GM23338 (cell line): Measurements from ENCODE around the gene SPATA31D3. TPM values are rescaled to one million over a fixed set of nuclear protein-coding genes. Genes with fewer than 3 reads are reported as not detected.

Source experiments
- ATAC-seq: fragments of 200-7000 bp; cut with Tn5 transposase; 3 replicates; pipeline ENCODE4 v1.9.1; 2020
- DNase-seq: peaks from one replicate; pipeline ENCODE4 v3.0.0-alpha.2; 2015; ENCODE audit warnings: low spot score
- H2AFZ ChIP-seq: fragments of 200-600 bp; sonication (generic); 2 replicates; pipeline ENCODE4 v1.8.0; 2016; ENCODE audit warnings: antibody characterized with exemption, mild to moderate bottlenecking, moderate library complexity
- H3F3A ChIP-seq: fragments of 200-600 bp; sonication (generic); replicated peaks from 2 replicates; pipeline ENCODE4 v1.8.0; 2017; ENCODE audit warnings: antibody characterized with exemption, mixed run types, low read depth
- H3K27ac ChIP-seq: fragments of 200-600 bp; sonication (generic); 2 replicates; pipeline ENCODE4 v1.6.1; 2016; ENCODE audit warnings: low read depth
- H3K27me3 ChIP-seq: fragments of 200-600 bp; sonication (generic); 2 replicates; pipeline ENCODE4 v1.8.0; 2016; ENCODE audit warnings: mild to moderate bottlenecking, mixed run types, moderate library complexity; ENCODE audit not compliant: insufficient read depth
- H3K36me3 ChIP-seq: fragments of 200-600 bp; sonication (generic); 2 replicates; pipeline ENCODE4 v1.8.0; 2016; ENCODE audit warnings: mild to moderate bottlenecking; ENCODE audit not compliant: insufficient read depth
- H3K4me1 ChIP-seq: fragments of 200-600 bp; sonication (generic); 2 replicates; pipeline ENCODE4 v1.8.0; 2016; ENCODE audit warnings: mild to moderate bottlenecking, moderate library complexity; ENCODE audit not compliant: insufficient read depth
- H3K4me2 ChIP-seq: fragments of 200-600 bp; sonication (generic); 2 replicates; pipeline ENCODE4 v1.7.1; 2017; ENCODE audit warnings: mixed run types
- H3K4me3 ChIP-seq: fragments of 200-600 bp; sonication (generic); 2 replicates; pipeline ENCODE4 v1.6.1; 2016; ENCODE audit warnings: mixed run types
- H3K79me2 ChIP-seq: fragments of 200-600 bp; sonication (generic); replicated peaks from 2 replicates; pipeline ENCODE4 v1.8.0; 2017; ENCODE audit warnings: mild to moderate bottlenecking; ENCODE audit not compliant: insufficient read depth
- H3K9me2 ChIP-seq: fragments of 200-600 bp; sonication (generic); 2 replicates; pipeline ENCODE4 v1.8.0; 2017; ENCODE audit not compliant: insufficient read depth
- H4K20me1 ChIP-seq: fragments of 200-600 bp; sonication (generic); replicated peaks from 2 replicates; pipeline ENCODE4 v1.8.0; 2017; ENCODE audit warnings: mild to moderate bottlenecking; ENCODE audit not compliant: insufficient read depth
- H3K27ac Mint-ChIP-seq: 2 replicates; pipeline ENCODE4 v1.8.0; 2020; ENCODE audit warnings: inconsistent platforms, mild to moderate bottlenecking, moderate library complexity, mixed read lengths
- H3K27me3 Mint-ChIP-seq: 3 replicates; pipeline ENCODE4 v1.8.0; 2022; ENCODE audit warnings: low read depth, mild to moderate bottlenecking, moderate library complexity, mixed read lengths, inconsistent platforms; ENCODE audit not compliant: insufficient read depth, poor library complexity
- H3K36me3 Mint-ChIP-seq: 3 replicates; pipeline ENCODE4 v1.8.0; 2021; ENCODE audit warnings: low read depth, mild to moderate bottlenecking, inconsistent platforms, moderate library complexity, mixed read lengths
- H3K4me1 Mint-ChIP-seq: 3 replicates; pipeline ENCODE4 v1.8.0; 2020; ENCODE audit warnings: mild to moderate bottlenecking, inconsistent platforms, mixed read lengths
- H3K4me3 Mint-ChIP-seq: 3 replicates; pipeline ENCODE4 v1.8.0; 2021; ENCODE audit warnings: moderate library complexity, mild to moderate bottlenecking, inconsistent platforms, mixed read lengths
- H3K9me3 Mint-ChIP-seq: 3 replicates; pipeline ENCODE4 v1.8.0; 2020; ENCODE audit warnings: moderate library complexity, mild to moderate bottlenecking, inconsistent platforms, mixed read lengths
- CREB1 ChIP-seq: fragments of 250-450 bp; sonication (Bioruptor Pico); IDR thresholded peaks from 2 replicates; pipeline ENCODE4 v1.5.0; 2020; ENCODE audit warnings: low read depth, mild to moderate bottlenecking, moderate library complexity
- EZH2 ChIP-seq: fragments of 200-600 bp; sonication (generic); IDR thresholded peaks from one replicate; pipeline ENCODE4 v1.8.0; 2017; ENCODE audit warnings: antibody characterized with exemption, mild to moderate bottlenecking, low read depth; ENCODE audit not compliant: unreplicated experiment
- EZH2phosphoT487 ChIP-seq: fragments of 200-600 bp; sonication (generic); IDR thresholded peaks from one replicate; pipeline ENCODE4 v1.8.1; 2018; ENCODE audit warnings: antibody characterized with exemption; ENCODE audit not compliant: unreplicated experiment
- JUNB ChIP-seq: IDR thresholded peaks from one replicate; pipeline ENCODE4 v1.6.1; 2016; ENCODE audit warnings: antibody characterized with exemption; ENCODE audit not compliant: unreplicated experiment
- NANOG ChIP-seq: IDR thresholded peaks from 2 replicates; pipeline ENCODE4 v1.6.1; 2016; ENCODE audit warnings: antibody characterized with exemption, borderline replicate concordance
- POLR2AphosphoS5 ChIP-seq: IDR thresholded peaks from 2 replicates; pipeline ENCODE4 v1.6.1; 2016; ENCODE audit warnings: antibody characterized with exemption, low read depth
- STAT1 ChIP-seq: IDR thresholded peaks from one replicate; pipeline ENCODE4 v1.6.1; 2016; ENCODE audit warnings: antibody characterized with exemption; ENCODE audit not compliant: unreplicated experiment
- ZNF114 ChIP-seq: fragments of 250-450 bp; sonication (Bioruptor Pico); IDR thresholded peaks from 2 replicates; pipeline ENCODE4 v1.5.0; 2020; ENCODE audit warnings: mild to moderate bottlenecking, moderate library complexity
- ZNF331 ChIP-seq: fragments of 250-450 bp; sonication (Bioruptor Pico); IDR thresholded peaks from 2 replicates; pipeline ENCODE4 v1.5.0; 2020; ENCODE audit warnings: low read depth, mild to moderate bottlenecking, moderate library complexity
- polyA plus RNA-seq: library from polyadenylated mRNA; unstranded; fragments of >200 nt; fragmentation: Nextera tagmentation; extraction: Ambion mirVana; gene quantifications from 2 replicates; pipeline ENCODE4 v1.2.1, GENCODE V29; 2016
- total RNA-seq: library from RNA; depleted of rRNA; stranded (reverse); fragments of >200 nt; shearing (Covaris generic); gene quantifications from 2 replicates; pipeline ENCODE4 v1.2.3, GENCODE V29; 2014
- TF ChIP-seq, protein P1 (sequence below), 2 experiments: fragments of 200-600 bp in 1 of 2; sonication (generic) in 1 of 2; conservative IDR thresholded peaks; 2 replicates each; pipeline versions ENCODE4 v1.5.1 to v1.6.1; 2016 to 2017; ENCODE audit warnings: antibody characterized with exemption in 2 of 2, low read depth in 2 of 2, mild to moderate bottlenecking in 2 of 2, moderate library complexity in 1 of 2
- TF ChIP-seq, protein P2 (sequence below): fragments of 250-450 bp; sonication (Bioruptor Pico); IDR thresholded peaks from 2 replicates; pipeline ENCODE4 v1.5.0; 2020; ENCODE audit warnings: mild to moderate bottlenecking, moderate library complexity
- TF ChIP-seq, protein P3 (sequence below): IDR thresholded peaks from one replicate; pipeline ENCODE4 v1.6.1; 2018; ENCODE audit warnings: antibody characterized with exemption; ENCODE audit not compliant: unreplicated experiment
- TF ChIP-seq, protein P4 (sequence below): IDR thresholded peaks from 2 replicates; pipeline ENCODE4 v1.6.1; 2016; ENCODE audit warnings: antibody characterized with exemption

The SPATA31D3 gene
- total and polyA plus RNA-seq, 2 experiments from 2014 or later = not detected

DNA sequence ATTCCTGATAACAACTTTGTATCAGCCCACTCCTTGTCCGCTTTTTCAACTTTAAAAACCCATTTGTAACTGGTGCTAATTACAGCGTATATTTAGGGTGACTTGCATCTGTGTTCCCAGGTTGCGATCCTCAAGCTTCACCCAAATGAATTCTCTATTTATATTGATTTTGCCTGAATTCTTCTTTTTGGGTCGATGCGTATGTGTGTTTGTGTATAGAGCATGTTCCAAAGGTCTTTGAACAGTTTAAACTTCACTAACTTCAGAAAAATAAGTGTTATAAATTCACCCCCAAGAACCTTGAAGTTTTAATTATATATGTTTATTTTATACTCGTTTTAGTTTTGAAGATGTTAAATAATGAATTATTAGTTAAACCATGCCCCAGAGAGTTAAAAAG is 31.2 kb upstream of the SPATA31D3 start:
- no peaks in the 10 kb centered on the region for H3K4me1 ChIP-seq
- Mint-ChIP-seq H3K27me3 (no peaks in the 10 kb centered on the region), H3K4me1 (no peaks in the 10 kb centered on the region), H3K27ac (no peak overlapping the region), H3K4me3 (no peak overlapping the region), H3K36me3 (no peaks in the 10 kb centered on the region), H3K9me3 (no peaks in the 10 kb centered on the region)
- H3K4me2 ChIP-seq = no peak overlapping the region
- H3K4me3 ChIP-seq = no peak overlapping the region
- no peaks in the 10 kb centered on the region for H4K20me1 ChIP-seq
- H3K27me3 ChIP-seq = no peaks in the 10 kb centered on the region
- no peaks in the 10 kb centered on the region for H3K79me2 ChIP-seq
- H3K9me2 ChIP-seq = peaks cover 15% of the 10 kb centered on the region
- no peak overlapping the region for H3K27ac ChIP-seq
- H3F3A ChIP-seq = no peaks in the 10 kb centered on the region
- TF ChIP-seq JUNB (no peak), CREB1 (no peak), NANOG (no peak), EZH2 (no peak), ZNF114 (CRISPR knock-in tag) (no peak), EZH2phosphoT487 (no peak), ZNF331 (CRISPR knock-in tag) (no peak), STAT1 (no peak), POLR2AphosphoS5 (no peak)
- TF ChIP-seq, protein P1, sequence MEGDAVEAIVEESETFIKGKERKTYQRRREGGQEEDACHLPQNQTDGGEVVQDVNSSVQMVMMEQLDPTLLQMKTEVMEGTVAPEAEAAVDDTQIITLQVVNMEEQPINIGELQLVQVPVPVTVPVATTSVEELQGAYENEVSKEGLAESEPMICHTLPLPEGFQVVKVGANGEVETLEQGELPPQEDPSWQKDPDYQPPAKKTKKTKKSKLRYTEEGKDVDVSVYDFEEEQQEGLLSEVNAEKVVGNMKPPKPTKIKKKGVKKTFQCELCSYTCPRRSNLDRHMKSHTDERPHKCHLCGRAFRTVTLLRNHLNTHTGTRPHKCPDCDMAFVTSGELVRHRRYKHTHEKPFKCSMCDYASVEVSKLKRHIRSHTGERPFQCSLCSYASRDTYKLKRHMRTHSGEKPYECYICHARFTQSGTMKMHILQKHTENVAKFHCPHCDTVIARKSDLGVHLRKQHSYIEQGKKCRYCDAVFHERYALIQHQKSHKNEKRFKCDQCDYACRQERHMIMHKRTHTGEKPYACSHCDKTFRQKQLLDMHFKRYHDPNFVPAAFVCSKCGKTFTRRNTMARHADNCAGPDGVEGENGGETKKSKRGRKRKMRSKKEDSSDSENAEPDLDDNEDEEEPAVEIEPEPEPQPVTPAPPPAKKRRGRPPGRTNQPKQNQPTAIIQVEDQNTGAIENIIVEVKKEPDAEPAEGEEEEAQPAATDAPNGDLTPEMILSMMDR (conservative IDR thresholded peaks at IDR 0.05; ENCODE audit: low read depth in 2 of 2) = no peak
- TF ChIP-seq, protein P2, sequence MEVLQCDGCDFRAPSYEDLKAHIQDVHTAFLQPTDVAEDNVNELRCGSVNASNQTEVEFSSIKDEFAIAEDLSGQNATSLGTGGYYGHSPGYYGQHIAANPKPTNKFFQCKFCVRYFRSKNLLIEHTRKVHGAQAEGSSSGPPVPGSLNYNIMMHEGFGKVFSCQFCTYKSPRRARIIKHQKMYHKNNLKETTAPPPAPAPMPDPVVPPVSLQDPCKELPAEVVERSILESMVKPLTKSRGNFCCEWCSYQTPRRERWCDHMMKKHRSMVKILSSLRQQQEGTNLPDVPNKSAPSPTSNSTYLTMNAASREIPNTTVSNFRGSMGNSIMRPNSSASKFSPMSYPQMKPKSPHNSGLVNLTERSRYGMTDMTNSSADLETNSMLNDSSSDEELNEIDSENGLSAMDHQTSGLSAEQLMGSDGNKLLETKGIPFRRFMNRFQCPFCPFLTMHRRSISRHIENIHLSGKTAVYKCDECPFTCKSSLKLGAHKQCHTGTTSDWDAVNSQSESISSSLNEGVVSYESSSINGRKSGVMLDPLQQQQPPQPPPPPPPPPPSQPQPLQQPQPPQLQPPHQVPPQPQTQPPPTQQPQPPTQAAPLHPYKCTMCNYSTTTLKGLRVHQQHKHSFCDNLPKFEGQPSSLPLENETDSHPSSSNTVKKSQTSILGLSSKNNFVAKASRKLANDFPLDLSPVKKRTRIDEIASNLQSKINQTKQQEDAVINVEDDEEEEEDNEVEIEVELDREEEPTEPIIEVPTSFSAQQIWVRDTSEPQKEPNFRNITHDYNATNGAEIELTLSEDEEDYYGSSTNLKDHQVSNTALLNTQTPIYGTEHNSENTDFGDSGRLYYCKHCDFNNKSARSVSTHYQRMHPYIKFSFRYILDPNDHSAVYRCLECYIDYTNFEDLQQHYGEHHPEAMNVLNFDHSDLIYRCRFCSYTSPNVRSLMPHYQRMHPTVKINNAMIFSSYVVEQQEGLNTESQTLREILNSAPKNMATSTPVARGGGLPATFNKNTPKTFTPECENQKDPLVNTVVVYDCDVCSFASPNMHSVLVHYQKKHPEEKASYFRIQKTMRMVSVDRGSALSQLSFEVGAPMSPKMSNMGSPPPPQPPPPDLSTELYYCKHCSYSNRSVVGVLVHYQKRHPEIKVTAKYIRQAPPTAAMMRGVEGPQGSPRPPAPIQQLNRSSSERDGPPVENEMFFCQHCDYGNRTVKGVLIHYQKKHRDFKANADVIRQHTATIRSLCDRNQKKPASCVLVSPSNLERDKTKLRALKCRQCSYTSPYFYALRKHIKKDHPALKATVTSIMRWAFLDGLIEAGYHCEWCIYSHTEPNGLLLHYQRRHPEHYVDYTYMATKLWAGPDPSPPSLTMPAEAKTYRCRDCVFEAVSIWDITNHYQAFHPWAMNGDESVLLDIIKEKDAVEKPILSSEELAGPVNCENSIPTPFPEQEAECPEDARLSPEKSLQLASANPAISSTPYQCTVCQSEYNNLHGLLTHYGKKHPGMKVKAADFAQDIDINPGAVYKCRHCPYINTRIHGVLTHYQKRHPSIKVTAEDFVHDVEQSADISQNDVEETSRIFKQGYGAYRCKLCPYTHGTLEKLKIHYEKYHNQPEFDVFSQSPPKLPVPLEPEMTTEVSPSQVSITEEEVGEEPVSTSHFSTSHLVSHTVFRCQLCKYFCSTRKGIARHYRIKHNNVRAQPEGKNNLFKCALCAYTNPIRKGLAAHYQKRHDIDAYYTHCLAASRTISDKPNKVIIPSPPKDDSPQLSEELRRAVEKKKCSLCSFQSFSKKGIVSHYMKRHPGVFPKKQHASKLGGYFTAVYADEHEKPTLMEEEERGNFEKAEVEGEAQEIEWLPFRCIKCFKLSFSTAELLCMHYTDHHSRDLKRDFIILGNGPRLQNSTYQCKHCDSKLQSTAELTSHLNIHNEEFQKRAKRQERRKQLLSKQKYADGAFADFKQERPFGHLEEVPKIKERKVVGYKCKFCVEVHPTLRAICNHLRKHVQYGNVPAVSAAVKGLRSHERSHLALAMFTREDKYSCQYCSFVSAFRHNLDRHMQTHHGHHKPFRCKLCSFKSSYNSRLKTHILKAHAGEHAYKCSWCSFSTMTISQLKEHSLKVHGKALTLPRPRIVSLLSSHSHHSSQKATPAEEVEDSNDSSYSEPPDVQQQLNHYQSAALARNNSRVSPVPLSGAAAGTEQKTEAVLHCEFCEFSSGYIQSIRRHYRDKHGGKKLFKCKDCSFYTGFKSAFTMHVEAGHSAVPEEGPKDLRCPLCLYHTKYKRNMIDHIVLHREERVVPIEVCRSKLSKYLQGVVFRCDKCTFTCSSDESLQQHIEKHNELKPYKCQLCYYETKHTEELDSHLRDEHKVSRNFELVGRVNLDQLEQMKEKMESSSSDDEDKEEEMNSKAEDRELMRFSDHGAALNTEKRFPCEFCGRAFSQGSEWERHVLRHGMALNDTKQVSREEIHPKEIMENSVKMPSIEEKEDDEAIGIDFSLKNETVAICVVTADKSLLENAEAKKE = no peak
- TF ChIP-seq, protein P3, sequence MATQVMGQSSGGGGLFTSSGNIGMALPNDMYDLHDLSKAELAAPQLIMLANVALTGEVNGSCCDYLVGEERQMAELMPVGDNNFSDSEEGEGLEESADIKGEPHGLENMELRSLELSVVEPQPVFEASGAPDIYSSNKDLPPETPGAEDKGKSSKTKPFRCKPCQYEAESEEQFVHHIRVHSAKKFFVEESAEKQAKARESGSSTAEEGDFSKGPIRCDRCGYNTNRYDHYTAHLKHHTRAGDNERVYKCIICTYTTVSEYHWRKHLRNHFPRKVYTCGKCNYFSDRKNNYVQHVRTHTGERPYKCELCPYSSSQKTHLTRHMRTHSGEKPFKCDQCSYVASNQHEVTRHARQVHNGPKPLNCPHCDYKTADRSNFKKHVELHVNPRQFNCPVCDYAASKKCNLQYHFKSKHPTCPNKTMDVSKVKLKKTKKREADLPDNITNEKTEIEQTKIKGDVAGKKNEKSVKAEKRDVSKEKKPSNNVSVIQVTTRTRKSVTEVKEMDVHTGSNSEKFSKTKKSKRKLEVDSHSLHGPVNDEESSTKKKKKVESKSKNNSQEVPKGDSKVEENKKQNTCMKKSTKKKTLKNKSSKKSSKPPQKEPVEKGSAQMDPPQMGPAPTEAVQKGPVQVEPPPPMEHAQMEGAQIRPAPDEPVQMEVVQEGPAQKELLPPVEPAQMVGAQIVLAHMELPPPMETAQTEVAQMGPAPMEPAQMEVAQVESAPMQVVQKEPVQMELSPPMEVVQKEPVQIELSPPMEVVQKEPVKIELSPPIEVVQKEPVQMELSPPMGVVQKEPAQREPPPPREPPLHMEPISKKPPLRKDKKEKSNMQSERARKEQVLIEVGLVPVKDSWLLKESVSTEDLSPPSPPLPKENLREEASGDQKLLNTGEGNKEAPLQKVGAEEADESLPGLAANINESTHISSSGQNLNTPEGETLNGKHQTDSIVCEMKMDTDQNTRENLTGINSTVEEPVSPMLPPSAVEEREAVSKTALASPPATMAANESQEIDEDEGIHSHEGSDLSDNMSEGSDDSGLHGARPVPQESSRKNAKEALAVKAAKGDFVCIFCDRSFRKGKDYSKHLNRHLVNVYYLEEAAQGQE = no peak
- TF ChIP-seq, protein P4, sequence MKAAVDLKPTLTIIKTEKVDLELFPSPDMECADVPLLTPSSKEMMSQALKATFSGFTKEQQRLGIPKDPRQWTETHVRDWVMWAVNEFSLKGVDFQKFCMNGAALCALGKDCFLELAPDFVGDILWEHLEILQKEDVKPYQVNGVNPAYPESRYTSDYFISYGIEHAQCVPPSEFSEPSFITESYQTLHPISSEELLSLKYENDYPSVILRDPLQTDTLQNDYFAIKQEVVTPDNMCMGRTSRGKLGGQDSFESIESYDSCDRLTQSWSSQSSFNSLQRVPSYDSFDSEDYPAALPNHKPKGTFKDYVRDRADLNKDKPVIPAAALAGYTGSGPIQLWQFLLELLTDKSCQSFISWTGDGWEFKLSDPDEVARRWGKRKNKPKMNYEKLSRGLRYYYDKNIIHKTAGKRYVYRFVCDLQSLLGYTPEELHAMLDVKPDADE = no peak
- ATAC-seq = no peak
- H2AFZ ChIP-seq = no peak overlapping the region
- H3K36me3 ChIP-seq = no peaks in the 10 kb centered on the region
- no peak for DNase-seq
